HepG2 (cell line): Measurements from ENCODE around the gene PIANP. TPM values are rescaled to one million over a fixed set of nuclear protein-coding genes. Genes with fewer than 3 reads are reported as not detected.

ENCODE experiments used
- NPAS2 ChIP-seq: sonication (generic); formaldehyde crosslinking; IDR thresholded peaks from 2 replicates; pipeline ENCODE4 v1.8.0; 2022; ENCODE audit warnings: mild to moderate bottlenecking, missing genetic modification reagents, borderline replicate concordance
- ZKSCAN5 ChIP-seq: sonication (generic); formaldehyde crosslinking; IDR thresholded peaks from 2 replicates; pipeline ENCODE4 v1.5.1; 2020; ENCODE audit warnings: mild to moderate bottlenecking, missing genetic modification reagents
- polyA plus RNA-seq, 8 experiments: library from polyadenylated mRNA; depleted of rRNA in 3 of 8; stranded (reverse) in 7 of 8; unstranded in 1 of 8; fragments of >200 nt; fragmentation: Illumina TruSeq in 4 of 8; extraction: Trizol in 4 of 8; gene quantifications; 2 replicates each; pipeline versions ENCODE4 v1.2.1 to v1.2.3, GENCODE V29; 2011 to 2016; ENCODE audit warnings: low read depth in 4 of 8, missing spikeins in 1 of 8, mixed read lengths in 1 of 8; ENCODE audit not compliant: insufficient read depth in 1 of 8
- total RNA-seq, 5 experiments: library from RNA; depleted of rRNA; stranded (reverse); fragments of >200 nt; fragmentation: Illumina TruSeq; extraction: Trizol; gene quantifications; 2 replicates each; pipeline ENCODE4 v1.2.3, GENCODE V29; 2016; ENCODE audit warnings: low read depth in 1 of 5
- TF ChIP-seq, protein P1 (sequence below), 2 experiments: fragments of 450-650 bp in 1 of 2; sonication (generic) in 1 of 2; formaldehyde crosslinking in 1 of 2; IDR thresholded peaks; 2 replicates each; pipeline versions ENCODE4 v1.6.1 to v1.8.0; 2016 to 2022; ENCODE audit warnings: antibody characterized with exemption in 1 of 2, mild to moderate bottlenecking in 1 of 2, missing genetic modification reagents in 1 of 2
- TF ChIP-seq, protein P2 (sequence below): sonication (generic); formaldehyde crosslinking; IDR thresholded peaks from 2 replicates; pipeline ENCODE4 v1.5.0; 2020; ENCODE audit warnings: mild to moderate bottlenecking, missing genetic modification reagents, borderline replicate concordance
- TF ChIP-seq, protein P3 (sequence below): sonication (generic); formaldehyde crosslinking; IDR thresholded peaks from 2 replicates; pipeline ENCODE4 v1.4.0; 2020; ENCODE audit warnings: mild to moderate bottlenecking, missing genetic modification reagents
- TF ChIP-seq, protein P4 (sequence below): sonication (generic); formaldehyde crosslinking; IDR thresholded peaks from 2 replicates; pipeline ENCODE4 v1.4.0; 2020; ENCODE audit warnings: missing genetic modification reagents, borderline replicate concordance

PIANP gene
- total and polyA plus RNA-seq, 2 of the 13 experiments (the other 11 are each of a cell fraction or from before 2014, with no cell fraction given) = not detected

DNA sequence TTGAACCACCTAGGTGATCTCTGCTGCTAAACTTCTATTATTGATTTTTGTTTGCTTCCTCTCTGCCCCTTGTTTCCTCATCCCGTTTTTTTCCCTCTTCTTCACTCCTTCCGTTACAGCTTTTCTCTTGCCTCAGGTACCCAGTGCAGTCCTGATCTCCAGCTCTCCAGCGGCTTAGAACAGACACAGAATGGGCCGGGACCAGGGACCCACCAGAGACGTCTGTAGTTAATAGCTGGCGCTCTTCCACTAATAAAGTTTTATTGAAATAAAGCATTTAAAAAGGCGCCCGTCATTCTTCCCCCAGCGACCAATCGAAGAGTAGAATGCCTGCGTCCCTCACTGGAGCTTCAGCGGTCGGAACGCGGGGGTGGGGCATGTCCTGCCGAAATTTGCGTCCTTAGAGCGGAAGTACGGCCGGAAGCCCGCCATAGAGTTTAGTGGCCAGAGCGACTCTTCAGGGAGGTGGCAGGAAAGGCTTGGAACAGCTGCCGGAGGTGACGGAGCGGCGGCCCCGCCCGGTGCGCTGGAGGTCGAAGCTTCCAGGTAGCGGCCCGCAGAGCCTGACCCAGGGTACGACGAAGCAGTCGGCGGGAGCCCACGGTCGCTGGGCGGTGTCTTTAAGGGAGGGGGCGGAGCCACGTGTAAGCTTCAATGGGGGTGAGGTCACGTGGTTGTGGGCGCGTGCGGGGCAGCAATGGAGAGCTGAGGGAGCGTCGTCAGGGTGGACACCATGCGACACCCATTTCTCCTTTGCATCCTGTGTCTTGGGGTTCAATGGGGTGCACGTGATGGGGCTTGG, 23.2 kb upstream of the PIANP start, which contains the start of gene COPS7A (continued):
- TF ChIP-seq, protein P1, sequence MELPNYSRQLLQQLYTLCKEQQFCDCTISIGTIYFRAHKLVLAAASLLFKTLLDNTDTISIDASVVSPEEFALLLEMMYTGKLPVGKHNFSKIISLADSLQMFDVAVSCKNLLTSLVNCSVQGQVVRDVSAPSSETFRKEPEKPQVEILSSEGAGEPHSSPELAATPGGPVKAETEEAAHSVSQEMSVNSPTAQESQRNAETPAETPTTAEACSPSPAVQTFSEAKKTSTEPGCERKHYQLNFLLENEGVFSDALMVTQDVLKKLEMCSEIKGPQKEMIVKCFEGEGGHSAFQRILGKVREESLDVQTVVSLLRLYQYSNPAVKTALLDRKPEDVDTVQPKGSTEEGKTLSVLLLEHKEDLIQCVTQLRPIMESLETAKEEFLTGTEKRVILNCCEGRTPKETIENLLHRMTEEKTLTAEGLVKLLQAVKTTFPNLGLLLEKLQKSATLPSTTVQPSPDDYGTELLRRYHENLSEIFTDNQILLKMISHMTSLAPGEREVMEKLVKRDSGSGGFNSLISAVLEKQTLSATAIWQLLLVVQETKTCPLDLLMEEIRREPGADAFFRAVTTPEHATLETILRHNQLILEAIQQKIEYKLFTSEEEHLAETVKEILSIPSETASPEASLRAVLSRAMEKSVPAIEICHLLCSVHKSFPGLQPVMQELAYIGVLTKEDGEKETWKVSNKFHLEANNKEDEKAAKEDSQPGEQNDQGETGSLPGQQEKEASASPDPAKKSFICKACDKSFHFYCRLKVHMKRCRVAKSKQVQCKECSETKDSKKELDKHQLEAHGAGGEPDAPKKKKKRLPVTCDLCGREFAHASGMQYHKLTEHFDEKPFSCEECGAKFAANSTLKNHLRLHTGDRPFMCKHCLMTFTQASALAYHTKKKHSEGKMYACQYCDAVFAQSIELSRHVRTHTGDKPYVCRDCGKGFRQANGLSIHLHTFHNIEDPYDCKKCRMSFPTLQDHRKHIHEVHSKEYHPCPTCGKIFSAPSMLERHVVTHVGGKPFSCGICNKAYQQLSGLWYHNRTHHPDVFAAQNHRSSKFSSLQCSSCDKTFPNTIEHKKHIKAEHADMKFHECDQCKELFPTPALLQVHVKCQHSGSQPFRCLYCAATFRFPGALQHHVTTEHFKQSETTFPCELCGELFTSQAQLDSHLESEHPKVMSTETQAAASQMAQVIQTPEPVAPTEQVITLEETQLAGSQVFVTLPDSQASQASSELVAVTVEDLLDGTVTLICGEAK (IDR thresholded peaks at IDR 0.05) = peak; percentile 100
- TF ChIP-seq, protein P1 (CRISPR knock-in tag; IDR thresholded peaks at IDR 0.05) = peak; percentile 100
- TF ChIP-seq, protein P2, sequence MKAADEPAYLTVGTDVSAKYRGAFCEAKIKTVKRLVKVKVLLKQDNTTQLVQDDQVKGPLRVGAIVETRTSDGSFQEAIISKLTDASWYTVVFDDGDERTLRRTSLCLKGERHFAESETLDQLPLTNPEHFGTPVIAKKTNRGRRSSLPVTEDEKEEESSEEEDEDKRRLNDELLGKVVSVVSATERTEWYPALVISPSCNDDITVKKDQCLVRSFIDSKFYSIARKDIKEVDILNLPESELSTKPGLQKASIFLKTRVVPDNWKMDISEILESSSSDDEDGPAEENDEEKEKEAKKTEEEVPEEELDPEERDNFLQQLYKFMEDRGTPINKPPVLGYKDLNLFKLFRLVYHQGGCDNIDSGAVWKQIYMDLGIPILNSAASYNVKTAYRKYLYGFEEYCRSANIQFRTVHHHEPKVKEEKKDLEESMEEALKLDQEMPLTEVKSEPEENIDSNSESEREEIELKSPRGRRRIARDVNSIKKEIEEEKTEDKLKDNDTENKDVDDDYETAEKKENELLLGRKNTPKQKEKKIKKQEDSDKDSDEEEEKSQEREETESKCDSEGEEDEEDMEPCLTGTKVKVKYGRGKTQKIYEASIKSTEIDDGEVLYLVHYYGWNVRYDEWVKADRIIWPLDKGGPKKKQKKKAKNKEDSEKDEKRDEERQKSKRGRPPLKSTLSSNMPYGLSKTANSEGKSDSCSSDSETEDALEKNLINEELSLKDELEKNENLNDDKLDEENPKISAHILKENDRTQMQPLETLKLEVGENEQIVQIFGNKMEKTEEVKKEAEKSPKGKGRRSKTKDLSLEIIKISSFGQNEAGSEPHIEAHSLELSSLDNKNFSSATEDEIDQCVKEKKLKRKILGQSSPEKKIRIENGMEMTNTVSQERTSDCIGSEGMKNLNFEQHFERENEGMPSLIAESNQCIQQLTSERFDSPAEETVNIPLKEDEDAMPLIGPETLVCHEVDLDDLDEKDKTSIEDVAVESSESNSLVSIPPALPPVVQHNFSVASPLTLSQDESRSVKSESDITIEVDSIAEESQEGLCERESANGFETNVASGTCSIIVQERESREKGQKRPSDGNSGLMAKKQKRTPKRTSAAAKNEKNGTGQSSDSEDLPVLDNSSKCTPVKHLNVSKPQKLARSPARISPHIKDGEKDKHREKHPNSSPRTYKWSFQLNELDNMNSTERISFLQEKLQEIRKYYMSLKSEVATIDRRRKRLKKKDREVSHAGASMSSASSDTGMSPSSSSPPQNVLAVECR (CRISPR knock-in tag) = peak; percentile 93; the same call in 1 of the 2 replicates
- TF ChIP-seq, protein P3, sequence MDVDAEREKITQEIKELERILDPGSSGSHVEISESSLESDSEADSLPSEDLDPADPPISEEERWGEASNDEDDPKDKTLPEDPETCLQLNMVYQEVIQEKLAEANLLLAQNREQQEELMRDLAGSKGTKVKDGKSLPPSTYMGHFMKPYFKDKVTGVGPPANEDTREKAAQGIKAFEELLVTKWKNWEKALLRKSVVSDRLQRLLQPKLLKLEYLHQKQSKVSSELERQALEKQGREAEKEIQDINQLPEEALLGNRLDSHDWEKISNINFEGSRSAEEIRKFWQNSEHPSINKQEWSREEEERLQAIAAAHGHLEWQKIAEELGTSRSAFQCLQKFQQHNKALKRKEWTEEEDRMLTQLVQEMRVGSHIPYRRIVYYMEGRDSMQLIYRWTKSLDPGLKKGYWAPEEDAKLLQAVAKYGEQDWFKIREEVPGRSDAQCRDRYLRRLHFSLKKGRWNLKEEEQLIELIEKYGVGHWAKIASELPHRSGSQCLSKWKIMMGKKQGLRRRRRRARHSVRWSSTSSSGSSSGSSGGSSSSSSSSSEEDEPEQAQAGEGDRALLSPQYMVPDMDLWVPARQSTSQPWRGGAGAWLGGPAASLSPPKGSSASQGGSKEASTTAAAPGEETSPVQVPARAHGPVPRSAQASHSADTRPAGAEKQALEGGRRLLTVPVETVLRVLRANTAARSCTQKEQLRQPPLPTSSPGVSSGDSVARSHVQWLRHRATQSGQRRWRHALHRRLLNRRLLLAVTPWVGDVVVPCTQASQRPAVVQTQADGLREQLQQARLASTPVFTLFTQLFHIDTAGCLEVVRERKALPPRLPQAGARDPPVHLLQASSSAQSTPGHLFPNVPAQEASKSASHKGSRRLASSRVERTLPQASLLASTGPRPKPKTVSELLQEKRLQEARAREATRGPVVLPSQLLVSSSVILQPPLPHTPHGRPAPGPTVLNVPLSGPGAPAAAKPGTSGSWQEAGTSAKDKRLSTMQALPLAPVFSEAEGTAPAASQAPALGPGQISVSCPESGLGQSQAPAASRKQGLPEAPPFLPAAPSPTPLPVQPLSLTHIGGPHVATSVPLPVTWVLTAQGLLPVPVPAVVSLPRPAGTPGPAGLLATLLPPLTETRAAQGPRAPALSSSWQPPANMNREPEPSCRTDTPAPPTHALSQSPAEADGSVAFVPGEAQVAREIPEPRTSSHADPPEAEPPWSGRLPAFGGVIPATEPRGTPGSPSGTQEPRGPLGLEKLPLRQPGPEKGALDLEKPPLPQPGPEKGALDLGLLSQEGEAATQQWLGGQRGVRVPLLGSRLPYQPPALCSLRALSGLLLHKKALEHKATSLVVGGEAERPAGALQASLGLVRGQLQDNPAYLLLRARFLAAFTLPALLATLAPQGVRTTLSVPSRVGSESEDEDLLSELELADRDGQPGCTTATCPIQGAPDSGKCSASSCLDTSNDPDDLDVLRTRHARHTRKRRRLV (CRISPR knock-in tag) = peak; percentile 91
- TF ChIP-seq NPAS2 (CRISPR knock-in tag) (no peak), ZKSCAN5 (CRISPR knock-in tag) (no peak)
- TF ChIP-seq, protein P4, sequence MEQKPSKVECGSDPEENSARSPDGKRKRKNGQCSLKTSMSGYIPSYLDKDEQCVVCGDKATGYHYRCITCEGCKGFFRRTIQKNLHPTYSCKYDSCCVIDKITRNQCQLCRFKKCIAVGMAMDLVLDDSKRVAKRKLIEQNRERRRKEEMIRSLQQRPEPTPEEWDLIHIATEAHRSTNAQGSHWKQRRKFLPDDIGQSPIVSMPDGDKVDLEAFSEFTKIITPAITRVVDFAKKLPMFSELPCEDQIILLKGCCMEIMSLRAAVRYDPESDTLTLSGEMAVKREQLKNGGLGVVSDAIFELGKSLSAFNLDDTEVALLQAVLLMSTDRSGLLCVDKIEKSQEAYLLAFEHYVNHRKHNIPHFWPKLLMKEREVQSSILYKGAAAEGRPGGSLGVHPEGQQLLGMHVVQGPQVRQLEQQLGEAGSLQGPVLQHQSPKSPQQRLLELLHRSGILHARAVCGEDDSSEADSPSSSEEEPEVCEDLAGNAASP (CRISPR knock-in tag) = peak; percentile 69; the same call in 1 of the 2 replicates
